ENCODE measurements around the gene CST9L.

- TF ChIP-seq REST (IDR thresholded peaks at IDR 0.05; ENCODE audit: insufficient read depth in 1 of 2, low read depth in 2 of 2, low read length in 2 of 2) (no peak), POLR2AphosphoS5 (IDR thresholded peaks at IDR 0.05; ENCODE audit: low read depth, low read length) (no peak), SIN3A (IDR thresholded peaks at IDR 0.05; ENCODE audit: borderline replicate concordance, insufficient read depth, low read length) (no peak), TAF1 (IDR thresholded peaks at IDR 0.05; ENCODE audit: borderline replicate concordance, insufficient read depth, low read length) (no peak), FOXP2 (optimal IDR thresholded peaks at IDR 0.05; ENCODE audit: borderline replicate concordance, extremely low read depth, extremely low read length, insufficient read depth) (no peak)
Observed at GRCh38 chr20:23598481-23598880, 30.2 kb upstream of the CST9L start.
